Muscle layer of colon (tissue), 2 donors: ENCODE results near the gene PCBP3.

Experiments used
- H3K27ac ChIP-seq: one replicate; pipeline ENCODE4 v1.7.0; 2013; ENCODE audit warnings: low read depth, mild to moderate bottlenecking, low read length, moderate library complexity
- H3K27me3 ChIP-seq, 2 donors: one replicate each; pipeline ENCODE4 v1.7.0; 2013; ENCODE audit warnings: low read length in 2 of 2, mild to moderate bottlenecking in 2 of 2; ENCODE audit not compliant: insufficient read depth in 2 of 2, control insufficient read depth in 1 of 2
- H3K36me3 ChIP-seq: one replicate; pipeline ENCODE4 v1.7.0; 2013; ENCODE audit warnings: mild to moderate bottlenecking, low read length; ENCODE audit not compliant: insufficient read depth
- H3K4me1 ChIP-seq: one replicate; pipeline ENCODE4 v1.7.0; 2013; ENCODE audit warnings: mild to moderate bottlenecking, low read length; ENCODE audit not compliant: insufficient read depth
- H3K4me3 ChIP-seq, 2 donors: one replicate each; pipeline ENCODE4 v1.7.0; 2013; ENCODE audit warnings: low read length in 2 of 2, low read depth in 1 of 2, mild to moderate bottlenecking in 1 of 2, moderate library complexity in 1 of 2
- H3K9ac ChIP-seq: one replicate; pipeline ENCODE4 v1.7.0; 2013; ENCODE audit warnings: low read length
- H3K9me3 ChIP-seq: one replicate; pipeline ENCODE4 v1.7.0; 2013; ENCODE audit warnings: mild to moderate bottlenecking, low read length
- donor health status: abdominal sarcoma.
- donor health status: Adenocarcinoma of cecum.

PCBP3 gene

DNA sequence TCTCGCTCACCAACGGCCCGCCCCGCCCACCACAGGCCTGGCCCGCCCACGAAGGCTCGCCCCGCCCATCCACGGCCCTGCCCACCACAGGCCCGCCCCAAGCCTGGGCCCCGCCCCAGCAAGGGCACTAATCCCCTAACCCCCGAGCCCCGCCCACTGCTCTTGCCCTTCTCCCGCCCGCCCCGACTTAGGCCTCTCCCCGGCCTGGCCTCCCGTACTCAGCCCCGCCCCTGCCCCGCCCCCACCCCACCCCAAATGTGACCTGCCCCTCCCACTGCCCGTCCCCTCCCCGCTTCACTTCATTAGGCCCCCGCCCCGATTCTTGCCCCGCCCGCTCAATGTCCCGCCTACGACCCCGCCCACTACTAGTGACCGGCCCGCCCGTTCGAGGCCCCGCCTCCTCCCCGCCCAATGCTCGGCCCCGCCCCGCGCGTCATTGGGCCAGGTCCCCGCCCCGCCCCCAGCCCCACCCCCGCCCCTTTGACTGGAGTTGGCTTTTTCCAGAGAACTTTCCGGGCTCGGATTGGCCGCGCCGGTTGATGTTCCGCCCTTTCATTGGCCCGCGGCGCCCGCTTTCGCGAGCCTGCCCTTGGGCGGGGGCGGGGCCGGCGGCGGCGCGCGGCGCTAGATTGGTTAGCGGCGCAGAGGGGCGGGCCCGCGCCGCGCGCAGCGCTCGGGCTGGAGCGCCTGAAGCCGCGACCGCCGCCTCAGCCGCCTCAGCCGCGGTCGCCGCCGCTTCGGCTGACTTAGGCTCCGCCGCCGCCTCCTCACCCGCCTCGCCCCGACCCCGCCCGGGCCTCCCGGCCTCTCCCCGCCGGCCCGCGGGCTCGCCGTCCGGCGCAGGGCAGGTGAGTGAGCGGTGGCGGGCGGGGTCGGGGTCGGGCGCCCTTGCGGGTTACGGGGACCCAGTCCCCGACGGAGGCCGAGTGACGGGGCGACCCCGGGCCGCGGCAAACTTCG lies at the start of gene PCBP3:
Gene PCBP3 (plus strand): TSS at position 705 of the 960 bp plus-strand sequence. CDS start 206,361 bp downstream, outside the sequence.
- no peak within 1 kb of the TSS for H3K27ac ChIP-seq
- H3K4me3 ChIP-seq, result peak within 1 kb of the TSS in 1 of 2 donors; percentile 39
- no peaks in the 10 kb centered on the region for H3K4me1 ChIP-seq
- H3K36me3 ChIP-seq, result no peaks in the 10 kb centered on the region
- no peak within 1 kb of the TSS for H3K9ac ChIP-seq
- H3K27me3 ChIP-seq, result peaks cover 12 to 20% of the 10 kb centered on the region in 2 donors
- no peaks in the 10 kb centered on the region for H3K9me3 ChIP-seq

DNA sequence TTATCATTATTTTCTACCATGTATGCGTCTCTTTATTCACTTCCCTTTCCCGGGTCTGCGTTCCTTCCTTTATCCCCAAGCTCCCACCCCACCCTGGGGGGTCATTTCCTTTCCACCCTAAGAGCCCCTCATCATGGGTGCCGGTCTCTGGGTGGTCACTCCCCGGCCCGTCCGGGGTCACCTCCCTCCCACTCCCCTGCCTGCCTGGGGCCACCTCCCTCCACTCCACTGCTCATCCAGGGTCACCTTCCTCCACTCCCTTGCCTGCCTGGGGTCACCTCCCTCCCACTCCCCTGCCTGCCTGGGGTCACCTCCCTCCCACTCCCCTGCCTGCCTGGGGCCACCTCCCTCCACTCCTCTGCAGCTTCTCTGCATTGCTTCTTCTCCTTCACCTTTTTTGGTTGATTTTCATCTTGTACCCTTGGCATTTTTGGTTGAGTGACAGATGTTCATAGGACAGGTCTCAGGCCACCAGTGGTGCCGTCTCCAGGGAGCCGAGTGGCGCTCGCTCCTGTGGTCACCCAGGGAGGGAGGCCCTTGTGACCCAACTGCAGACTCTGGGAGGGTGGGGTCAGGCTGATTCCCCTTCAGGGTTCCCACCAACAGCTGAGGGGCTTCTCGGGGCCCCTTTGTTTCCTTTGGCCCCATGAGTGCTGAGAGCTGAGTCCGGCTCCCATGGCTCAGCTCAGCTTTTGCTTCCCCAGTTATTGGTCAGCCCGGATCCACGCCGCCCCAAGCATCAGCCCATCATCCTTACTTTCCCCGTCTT lies 48.6 kb upstream of the PCBP3 start:
- Histone ChIP-seq H3K4me1 (no peaks in the 10 kb centered on the region), H3K9ac (no peak overlapping the region), H3K27me3 (no peaks in the 10 kb centered on the region)

DNA sequence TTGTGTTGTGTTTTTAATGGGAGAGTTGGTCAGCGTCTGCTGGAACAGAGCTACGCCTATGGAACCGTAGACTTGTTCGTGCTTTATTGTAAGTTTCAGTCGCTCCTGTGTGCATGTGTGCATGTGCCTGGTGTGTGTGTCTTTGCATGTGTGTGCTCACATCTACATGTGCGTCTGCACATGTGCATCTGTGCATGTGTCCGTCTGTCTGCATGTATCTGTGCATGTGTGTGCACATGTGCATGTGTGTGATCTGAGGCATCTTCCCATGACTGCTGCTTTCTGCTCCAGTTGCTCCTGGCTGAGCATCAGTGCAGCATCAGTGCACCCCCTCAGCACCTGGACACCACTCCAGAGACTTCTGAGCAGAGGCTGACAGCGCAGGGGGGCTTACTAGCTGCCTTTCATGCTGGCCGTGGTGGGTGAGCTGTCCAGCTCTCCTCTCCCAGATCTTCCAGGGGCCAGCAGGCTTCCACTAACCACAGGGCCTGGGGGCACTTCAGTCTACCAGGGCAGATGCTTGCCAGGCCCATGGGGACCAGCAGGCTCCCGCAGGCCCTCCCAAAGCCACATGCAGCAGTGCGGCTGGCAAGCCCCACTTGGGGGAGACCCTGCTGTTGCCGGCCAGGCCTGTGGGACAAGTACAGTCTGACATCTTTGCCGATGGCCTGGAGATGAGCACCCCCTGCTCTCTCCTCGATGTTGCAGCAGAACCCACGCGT lies 47.8 kb upstream of the PCBP3 start:
- no peaks in the 10 kb centered on the region for H3K9me3 ChIP-seq
- H3K9ac ChIP-seq, result no peak overlapping the region
- no peaks in the 10 kb centered on the region for H3K36me3 ChIP-seq
- no peaks in the 10 kb centered on the region for H3K27me3 ChIP-seq
- no peak overlapping the region for H3K4me3 ChIP-seq
- H3K4me1 ChIP-seq, result no peaks in the 10 kb centered on the region
- H3K27ac ChIP-seq, result no peak overlapping the region

More for the DNA sequence above, 48.6 kb upstream of the PCBP3 start:
- Histone ChIP-seq H3K9me3 (no peaks in the 10 kb centered on the region), H3K36me3 (no peaks in the 10 kb centered on the region), H3K4me3 (no peak overlapping the region), H3K27ac (no peak overlapping the region)

DNA sequence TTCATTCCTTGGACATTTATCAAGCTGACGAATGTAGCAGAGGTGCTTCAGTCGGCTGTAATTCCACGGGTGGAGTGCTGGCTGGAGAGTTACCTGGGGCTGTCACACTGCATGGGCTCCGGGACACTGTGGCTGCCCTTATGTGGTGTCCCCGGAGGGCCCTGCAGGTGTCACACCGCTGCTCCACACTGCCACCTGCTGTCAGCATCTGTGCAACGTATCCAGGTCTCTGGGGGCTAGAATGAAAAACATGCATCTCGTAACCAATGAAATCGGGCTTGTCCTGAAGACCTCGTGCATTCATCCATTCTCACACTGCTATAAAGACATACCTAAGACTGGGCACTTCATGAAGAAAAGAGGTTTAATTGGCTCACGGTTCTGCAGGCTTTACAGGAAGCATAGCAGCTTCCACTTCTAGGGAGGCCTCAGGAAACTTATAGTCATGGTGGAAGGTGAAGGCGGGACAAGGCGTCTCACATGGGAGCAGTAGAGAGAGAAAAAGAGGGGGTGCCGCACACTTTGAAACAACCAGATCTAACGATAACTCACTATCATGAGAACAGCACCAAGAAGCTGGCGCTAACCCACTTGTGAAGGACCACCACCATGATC lies 46.7 kb upstream of the PCBP3 start:
- Histone ChIP-seq H3K9ac (no peak overlapping the region), H3K4me1 (no peaks in the 10 kb centered on the region), H3K4me3 (no peak overlapping the region), H3K36me3 (no peaks in the 10 kb centered on the region), H3K27ac (no peak overlapping the region), H3K27me3 (no peaks in the 10 kb centered on the region), H3K9me3 (no peaks in the 10 kb centered on the region)

DNA sequence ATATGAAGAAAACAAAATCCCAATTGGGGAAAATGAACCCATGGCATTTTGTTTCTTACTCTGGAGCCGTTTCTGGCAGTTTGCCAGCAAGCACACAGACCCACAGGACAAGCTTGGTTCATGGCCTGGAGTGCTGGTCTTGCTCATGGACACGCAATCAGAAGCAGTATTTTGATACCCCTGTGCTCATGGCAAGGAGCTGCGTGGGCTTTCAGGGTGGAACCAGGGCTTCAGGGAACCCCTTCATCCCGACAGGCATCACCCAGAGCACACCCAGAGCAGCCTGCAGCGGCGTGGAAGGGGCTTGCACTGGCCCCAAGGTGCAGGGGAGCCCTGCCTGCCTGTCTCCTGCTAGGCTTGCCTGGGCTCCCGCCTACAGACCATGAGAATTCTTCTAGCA lies 45.4 kb upstream of the PCBP3 start:
- Histone ChIP-seq H3K4me3 (no peak overlapping the region), H3K4me1 (no peaks in the 10 kb centered on the region), H3K9ac (no peak overlapping the region), H3K27me3 (no peaks in the 10 kb centered on the region), H3K9me3 (no peaks in the 10 kb centered on the region), H3K27ac (no peak overlapping the region), H3K36me3 (no peaks in the 10 kb centered on the region)

DNA sequence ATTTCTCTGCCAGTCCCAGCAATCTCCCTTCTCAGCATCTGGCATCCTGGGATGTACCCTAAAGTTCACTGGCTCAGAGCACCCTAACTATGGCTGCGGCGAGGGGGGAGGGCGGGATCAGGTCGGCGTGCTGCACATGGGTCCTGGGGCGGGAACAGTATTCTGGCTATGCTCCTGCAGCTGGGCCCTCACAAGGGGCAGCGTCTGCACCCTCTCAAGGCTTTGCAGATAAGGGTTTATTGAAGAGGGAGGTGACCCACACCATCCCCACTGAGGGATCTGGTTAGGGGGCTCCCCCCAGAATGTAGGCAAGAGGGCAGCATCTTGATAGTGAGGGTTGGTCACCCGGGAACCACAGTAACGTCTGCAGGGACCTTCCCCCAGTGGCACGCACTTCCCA lies 44.9 kb upstream of the PCBP3 start:
- H3K36me3 ChIP-seq, result no peaks in the 10 kb centered on the region
- H3K4me1 ChIP-seq, result no peaks in the 10 kb centered on the region
- H3K4me3 ChIP-seq, result no peak overlapping the region
- H3K27me3 ChIP-seq, result no peaks in the 10 kb centered on the region
- H3K9ac ChIP-seq, result no peak overlapping the region
- H3K9me3 ChIP-seq, result no peaks in the 10 kb centered on the region
- no peak overlapping the region for H3K27ac ChIP-seq

DNA sequence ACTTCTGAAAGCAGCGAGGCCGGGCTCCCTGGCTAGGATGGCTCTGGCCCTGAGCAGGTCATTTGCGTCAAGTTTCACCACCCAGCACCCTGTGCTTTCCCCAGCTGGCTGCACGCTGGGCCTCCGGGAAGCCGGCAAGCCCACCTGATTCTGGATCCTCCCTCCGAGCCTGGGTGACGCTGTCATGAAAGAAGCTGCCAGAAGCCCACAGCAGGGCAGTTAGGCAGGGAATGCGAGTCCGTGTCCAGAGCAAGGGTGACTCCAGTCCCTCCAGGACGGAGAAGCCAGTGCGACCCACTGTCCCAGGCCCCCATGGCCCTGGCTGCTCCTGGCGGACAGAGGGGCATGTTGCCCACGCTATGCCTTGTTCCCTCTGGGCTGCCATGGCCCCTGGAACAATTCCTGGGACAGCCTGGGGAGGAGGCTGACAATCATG lies 44.4 kb upstream of the PCBP3 start:
- H3K9ac ChIP-seq, result no peak overlapping the region
- no peaks in the 10 kb centered on the region for H3K4me1 ChIP-seq
- H3K4me3 ChIP-seq, result no peak overlapping the region
- H3K36me3 ChIP-seq, result no peaks in the 10 kb centered on the region
- no peaks in the 10 kb centered on the region for H3K9me3 ChIP-seq
- H3K27me3 ChIP-seq, result no peaks in the 10 kb centered on the region
- no peak overlapping the region for H3K27ac ChIP-seq

DNA sequence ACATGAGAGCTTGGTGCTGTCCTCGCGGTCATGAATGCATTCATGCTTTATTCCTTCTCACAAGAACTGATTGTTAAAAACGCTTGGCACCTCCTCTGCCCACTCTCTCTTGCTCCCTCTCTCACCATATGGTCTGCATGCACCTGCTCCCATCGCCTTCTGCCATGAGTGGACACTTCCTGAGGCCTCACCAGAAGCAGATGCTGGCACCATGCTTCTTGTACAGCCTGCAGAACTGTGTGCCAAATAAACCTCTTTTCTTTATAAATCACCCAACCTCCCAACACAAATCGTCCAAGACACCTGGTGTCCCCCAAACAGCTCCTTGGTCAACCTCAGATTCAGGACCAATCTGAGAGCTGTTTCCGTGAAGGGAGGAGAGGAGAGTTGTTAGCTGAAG lies 43.3 kb upstream of the PCBP3 start:
- Histone ChIP-seq H3K9ac (no peak overlapping the region), H3K4me1 (no peaks in the 10 kb centered on the region), H3K27me3 (no peaks in the 10 kb centered on the region), H3K36me3 (no peaks in the 10 kb centered on the region), H3K9me3 (no peaks in the 10 kb centered on the region), H3K4me3 (no peak overlapping the region), H3K27ac (no peak overlapping the region)

DNA sequence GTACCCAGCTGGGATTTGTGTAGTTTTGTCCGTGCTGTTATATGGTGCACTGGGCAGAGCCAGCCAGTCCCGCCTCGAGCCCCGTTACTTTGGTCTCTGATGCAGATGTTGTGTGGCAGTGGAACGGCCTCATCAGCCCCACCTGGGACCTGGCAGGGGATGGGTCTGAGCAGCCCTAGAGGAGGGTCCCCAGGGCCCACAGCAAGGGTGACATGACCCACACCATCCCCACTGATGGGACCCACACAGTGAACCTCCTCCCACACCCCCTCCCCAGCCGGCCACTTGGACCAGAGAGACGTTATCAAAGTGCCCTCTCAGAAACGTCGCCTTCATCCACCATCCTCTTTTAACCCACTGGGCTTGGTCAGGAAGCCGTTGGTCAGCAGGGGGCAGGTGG lies 42.0 kb upstream of the PCBP3 start:
- no peaks in the 10 kb centered on the region for H3K27me3 ChIP-seq
- H3K9me3 ChIP-seq, result no peaks in the 10 kb centered on the region
- no peaks in the 10 kb centered on the region for H3K4me1 ChIP-seq
- H3K36me3 ChIP-seq, result no peaks in the 10 kb centered on the region
- H3K9ac ChIP-seq, result no peak overlapping the region
- no peak overlapping the region for H3K27ac ChIP-seq
- no peak overlapping the region for H3K4me3 ChIP-seq

DNA sequence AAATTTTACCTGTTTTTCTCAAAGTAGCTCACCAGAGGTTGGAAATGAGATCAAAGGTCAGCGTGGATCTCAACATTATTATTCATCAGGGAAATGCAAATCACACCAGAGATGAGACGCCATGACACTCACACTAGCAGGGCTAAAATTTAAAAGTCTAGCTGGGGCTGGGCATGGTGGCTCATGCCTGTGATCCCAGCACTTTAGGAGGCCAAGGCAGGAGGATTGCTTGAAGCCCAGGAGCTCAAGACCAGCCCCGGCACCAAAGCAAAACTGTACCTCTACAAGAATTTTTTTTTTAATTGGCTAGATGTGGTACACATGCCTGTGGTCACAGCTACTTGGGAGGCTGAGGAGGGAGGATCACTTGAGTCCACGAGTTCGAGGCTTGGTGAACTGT lies 41.4 kb upstream of the PCBP3 start:
- Histone ChIP-seq H3K27me3 (no peaks in the 10 kb centered on the region), H3K9me3 (no peaks in the 10 kb centered on the region), H3K4me3 (no peak overlapping the region), H3K36me3 (no peaks in the 10 kb centered on the region), H3K4me1 (no peaks in the 10 kb centered on the region), H3K9ac (no peak overlapping the region), H3K27ac (no peak overlapping the region)

DNA sequence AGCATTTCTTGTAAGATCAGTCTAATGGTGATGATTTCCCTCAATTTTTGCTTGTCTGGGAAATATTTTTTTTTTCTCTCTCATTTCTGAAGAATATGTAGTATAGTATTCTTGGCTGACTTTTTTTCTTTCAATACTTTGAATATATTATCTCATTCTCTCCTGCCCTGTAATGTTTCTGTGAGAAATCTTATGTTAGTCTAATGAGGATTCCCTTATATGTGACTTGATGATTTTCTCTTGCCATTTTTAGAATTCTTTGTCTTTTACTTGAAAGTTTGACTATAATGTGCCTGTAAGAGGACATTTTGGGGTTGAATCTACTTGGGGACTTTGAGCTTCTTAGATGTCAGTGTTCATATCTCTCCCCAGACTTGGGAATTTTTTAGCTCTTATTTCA lies 40.0 kb upstream of the PCBP3 start:
- Histone ChIP-seq H3K4me3 (no peak overlapping the region), H3K27me3 (peaks cover 6 to 7% of the 10 kb centered on the region in 2 donors), H3K9ac (no peak overlapping the region), H3K36me3 (no peaks in the 10 kb centered on the region), H3K4me1 (no peaks in the 10 kb centered on the region), H3K27ac (no peak overlapping the region), H3K9me3 (no peaks in the 10 kb centered on the region)
